Activated B cell treated with CpG ODN at 0.5 μM for 24 hours (primary cell): ENCODE results near the gene AKAP13. TPM values are rescaled to one million over a fixed set of nuclear protein-coding genes. Genes with fewer than 3 reads are reported as not detected.

ENCODE experiments used
- ATAC-seq: fragments of 200-7000 bp; cut with Tn5 transposase; one replicate; pipeline ENCODE4 v1.10.0; 2021; ENCODE audit warnings: low read depth, mild to moderate bottlenecking, moderate library complexity
- CTCF ChIA-PET: fragments of 350-600 bp; sonication (Branson Sonifier 250); formaldehyde crosslinking; loops from one replicate; lab custom pipeline; 2021; ENCODE audit warnings: antibody characterized with exemption; lab: Charles Lee
- POLR2A ChIA-PET: fragments of 350-600 bp; sonication (Branson Sonifier 250); formaldehyde crosslinking; loops from one replicate; lab custom pipeline; 2021; ENCODE audit warnings: antibody characterized with exemption; lab: Charles Lee
- DNase-seq: peaks from one replicate; pipeline ENCODE4 v3.0.0; 2022
- H3K27ac Mint-ChIP-seq: one replicate; pipeline ENCODE4 v1.8.0; 2020; ENCODE audit warnings: mixed read lengths
- H3K27me3 Mint-ChIP-seq: one replicate; pipeline ENCODE4 v1.8.0; 2021; ENCODE audit warnings: mixed read lengths
- H3K36me3 Mint-ChIP-seq: one replicate; pipeline ENCODE4 v1.8.0; 2021; ENCODE audit warnings: low read depth, mixed read lengths
- H3K4me1 Mint-ChIP-seq: one replicate; pipeline ENCODE4 v1.8.0; 2021; ENCODE audit warnings: mixed read lengths
- H3K4me3 Mint-ChIP-seq: one replicate; pipeline ENCODE4 v1.8.0; 2020; ENCODE audit warnings: mild to moderate bottlenecking, mixed read lengths
- H3K9me3 Mint-ChIP-seq: one replicate; pipeline ENCODE4 v1.8.0; 2020; ENCODE audit warnings: mixed read lengths
- intact Hi-C: fragments of 100-400 bp; cut with micrococcal nuclease; formaldehyde crosslinking; loops from one replicate; pipeline ENCODE4 v1.15.1; 2024
- total RNA-seq: library from RNA; stranded (reverse); gene quantifications from 2 replicates; pipeline ENCODE4 v1.2.3, GENCODE V29; 2022
- TF ChIP-seq, protein P1 (sequence below): fragments of 200-600 bp; IDR thresholded peaks from one replicate; pipeline ENCODE4 v1.8.0; 2022; ENCODE audit warnings: antibody characterized with exemption, mild to moderate bottlenecking

Gene AKAP13
- total RNA-seq, 1 donor from 2014 or later, result 290 TPM

DNA sequence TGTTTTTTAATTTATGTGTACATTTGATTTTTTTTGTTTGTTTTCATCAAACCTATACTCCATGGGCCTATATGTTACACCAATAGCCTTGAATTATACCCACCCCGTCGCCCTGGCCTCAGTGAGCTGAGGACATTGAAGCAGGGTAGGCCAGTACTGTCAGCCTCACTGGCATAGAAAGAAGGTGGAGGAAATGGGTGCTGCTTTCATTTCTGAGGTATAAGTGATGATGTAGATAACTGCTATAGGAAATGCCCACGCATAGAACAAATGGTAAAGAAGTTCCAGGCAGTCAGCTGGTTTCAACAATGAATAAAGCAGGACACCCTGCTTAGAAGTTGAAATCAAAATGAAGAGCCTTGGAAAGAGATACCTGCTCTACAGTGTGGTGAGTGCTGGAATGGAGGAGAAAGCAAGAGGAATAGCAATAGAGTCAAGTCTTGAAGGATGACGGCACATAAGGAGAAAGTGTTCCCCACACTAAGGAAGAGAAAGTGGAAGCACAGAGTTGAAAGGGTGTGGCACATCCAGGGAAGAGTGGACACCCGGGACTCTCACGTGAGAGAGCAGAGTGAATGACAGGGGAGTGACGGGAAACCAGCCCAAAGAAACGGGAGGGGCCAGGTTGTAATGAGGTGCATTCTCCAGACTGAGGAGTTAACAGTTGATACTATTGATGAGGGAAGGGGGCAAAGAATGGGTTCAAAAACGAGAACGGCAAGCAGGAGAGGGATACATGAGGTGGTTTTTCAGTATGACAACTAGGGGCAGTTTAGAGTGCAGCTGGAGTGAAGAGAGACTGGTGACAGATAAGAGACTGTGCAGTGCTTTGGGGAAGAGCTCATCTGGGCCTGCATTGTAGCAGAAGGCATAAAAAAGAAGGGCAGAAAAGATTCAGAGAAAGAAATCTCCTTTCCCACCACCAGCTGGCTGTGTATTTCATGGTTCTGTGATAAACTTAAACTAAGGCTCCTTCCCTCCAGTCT is 343.9 kb downstream of the AKAP13 start:
- peak overlapping the region; percentile 68 for H3K27ac Mint-ChIP-seq
- DNase-seq, result no peak
- ATAC-seq, result no peak
- CTCF ChIA-PET, result no interaction called here
- H3K4me1 Mint-ChIP-seq, result peaks cover 12% of the 10 kb centered on the region
- H3K36me3 Mint-ChIP-seq, result peaks cover 96% of the 10 kb centered on the region
- H3K9me3 Mint-ChIP-seq, result no peaks in the 10 kb centered on the region
- no peak overlapping the region for H3K4me3 Mint-ChIP-seq
- POLR2A ChIA-PET, result no interaction called here
- no peaks in the 10 kb centered on the region for H3K27me3 Mint-ChIP-seq
- intact Hi-C loops, result loop anchor here (5.0 kb wide), 1 partner anchor 37 kb away; no protein-coding TSS in a partner anchor
- TF ChIP-seq, protein P1, sequence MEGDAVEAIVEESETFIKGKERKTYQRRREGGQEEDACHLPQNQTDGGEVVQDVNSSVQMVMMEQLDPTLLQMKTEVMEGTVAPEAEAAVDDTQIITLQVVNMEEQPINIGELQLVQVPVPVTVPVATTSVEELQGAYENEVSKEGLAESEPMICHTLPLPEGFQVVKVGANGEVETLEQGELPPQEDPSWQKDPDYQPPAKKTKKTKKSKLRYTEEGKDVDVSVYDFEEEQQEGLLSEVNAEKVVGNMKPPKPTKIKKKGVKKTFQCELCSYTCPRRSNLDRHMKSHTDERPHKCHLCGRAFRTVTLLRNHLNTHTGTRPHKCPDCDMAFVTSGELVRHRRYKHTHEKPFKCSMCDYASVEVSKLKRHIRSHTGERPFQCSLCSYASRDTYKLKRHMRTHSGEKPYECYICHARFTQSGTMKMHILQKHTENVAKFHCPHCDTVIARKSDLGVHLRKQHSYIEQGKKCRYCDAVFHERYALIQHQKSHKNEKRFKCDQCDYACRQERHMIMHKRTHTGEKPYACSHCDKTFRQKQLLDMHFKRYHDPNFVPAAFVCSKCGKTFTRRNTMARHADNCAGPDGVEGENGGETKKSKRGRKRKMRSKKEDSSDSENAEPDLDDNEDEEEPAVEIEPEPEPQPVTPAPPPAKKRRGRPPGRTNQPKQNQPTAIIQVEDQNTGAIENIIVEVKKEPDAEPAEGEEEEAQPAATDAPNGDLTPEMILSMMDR, result no peak

- Mint-ChIP-seq H3K36me3 (peaks cover 97% of the 10 kb centered on the region), H3K4me3 (no peak overlapping the region), H3K4me1 (peaks cover 10% of the 10 kb centered on the region), H3K27ac (no peak overlapping the region), H3K9me3 (no peaks in the 10 kb centered on the region), H3K27me3 (no peaks in the 10 kb centered on the region)
- DNase-seq (no peak), ATAC-seq (no peak)
- POLR2A ChIA-PET, result no interaction called here
- TF ChIP-seq, protein P1, result no peak
- intact Hi-C loops, result loop anchor here (5.0 kb wide), 1 partner anchor 108 kb away; no protein-coding TSS in a partner anchor
- CTCF ChIA-PET, result interaction anchor here (0.7 kb wide), 1 partner anchor 428 kb away, joined by 4 read pairs; no protein-coding TSS in a partner anchor
Observed at GRCh38 chr15:85725019-85725418, 344.6 kb downstream of the AKAP13 start.

- Mint-ChIP-seq H3K4me1 (peaks cover 6% of the 10 kb centered on the region), H3K36me3 (peaks cover 97% of the 10 kb centered on the region), H3K4me3 (no peak overlapping the region), H3K9me3 (no peaks in the 10 kb centered on the region), H3K27ac (peak overlapping the region; percentile 30), H3K27me3 (no peaks in the 10 kb centered on the region)
- CTCF ChIA-PET, result interaction anchor here (0.6 to 0.7 kb wide), 2 partner anchors 43 to 429 kb away, joined by 3 to 4 read pairs; no protein-coding TSS in a partner anchor
- DNase-seq (no peak), ATAC-seq (no peak)
- POLR2A ChIA-PET, result no interaction called here
- intact Hi-C loops, result loop anchor here (5.0 kb wide), 1 partner anchor 108 kb away; no protein-coding TSS in a partner anchor
- TF ChIP-seq, protein P1, result no peak
Observed at GRCh38 chr15:85725564-85725963, 345.2 kb downstream of the AKAP13 start.

GRCh38 chr15:85726454-85726853 is 346.1 kb downstream of the AKAP13 start:
- TF ChIP-seq, protein P1, result no peak
- POLR2A ChIA-PET, result interaction anchor here (0.6 kb wide), 1 partner anchor 11 kb away, joined by 3 read pairs; no protein-coding TSS in a partner anchor
- Mint-ChIP-seq H3K36me3 (peaks cover 97% of the 10 kb centered on the region), H3K4me1 (no peaks in the 10 kb centered on the region), H3K27me3 (no peaks in the 10 kb centered on the region), H3K4me3 (no peak overlapping the region), H3K27ac (peak overlapping the region; percentile 33), H3K9me3 (no peaks in the 10 kb centered on the region)
- intact Hi-C loops, result loop anchor here (5.0 kb wide), 1 partner anchor 109 kb away; no protein-coding TSS in a partner anchor
- ATAC-seq (no peak), DNase-seq (no peak)
- CTCF ChIA-PET, result interaction anchor here (1.0 kb wide), 1 partner anchor 39 kb away, joined by 3 read pairs; no protein-coding TSS in a partner anchor

GRCh38 chr15:85727068-85727467 is 346.7 kb downstream of the AKAP13 start:
- Mint-ChIP-seq H3K4me1 (no peaks in the 10 kb centered on the region), H3K27ac (peak overlapping the region; percentile 33), H3K36me3 (peaks cover 96% of the 10 kb centered on the region), H3K4me3 (no peak overlapping the region), H3K27me3 (no peaks in the 10 kb centered on the region), H3K9me3 (no peaks in the 10 kb centered on the region)
- ChIA-PET POLR2A (no interaction called here), CTCF (no interaction called here)
- no peak for ATAC-seq
- TF ChIP-seq, protein P1, result no peak
- intact Hi-C loops, result loop anchor here (5.0 kb wide), 1 partner anchor 110 kb away; no protein-coding TSS in a partner anchor
- no peak for DNase-seq
